GM12872 (cell line): ENCODE data around the gene WDCP.

Experiments
- TF ChIP-seq, protein P1 (sequence below): IDR thresholded peaks from 3 replicates; pipeline ENCODE4 v1.5.1; 2011; ENCODE audit warnings: low read depth, mild to moderate bottlenecking, low read length, moderate library complexity; ENCODE audit not compliant: insufficient read depth

Gene WDCP

DNA sequence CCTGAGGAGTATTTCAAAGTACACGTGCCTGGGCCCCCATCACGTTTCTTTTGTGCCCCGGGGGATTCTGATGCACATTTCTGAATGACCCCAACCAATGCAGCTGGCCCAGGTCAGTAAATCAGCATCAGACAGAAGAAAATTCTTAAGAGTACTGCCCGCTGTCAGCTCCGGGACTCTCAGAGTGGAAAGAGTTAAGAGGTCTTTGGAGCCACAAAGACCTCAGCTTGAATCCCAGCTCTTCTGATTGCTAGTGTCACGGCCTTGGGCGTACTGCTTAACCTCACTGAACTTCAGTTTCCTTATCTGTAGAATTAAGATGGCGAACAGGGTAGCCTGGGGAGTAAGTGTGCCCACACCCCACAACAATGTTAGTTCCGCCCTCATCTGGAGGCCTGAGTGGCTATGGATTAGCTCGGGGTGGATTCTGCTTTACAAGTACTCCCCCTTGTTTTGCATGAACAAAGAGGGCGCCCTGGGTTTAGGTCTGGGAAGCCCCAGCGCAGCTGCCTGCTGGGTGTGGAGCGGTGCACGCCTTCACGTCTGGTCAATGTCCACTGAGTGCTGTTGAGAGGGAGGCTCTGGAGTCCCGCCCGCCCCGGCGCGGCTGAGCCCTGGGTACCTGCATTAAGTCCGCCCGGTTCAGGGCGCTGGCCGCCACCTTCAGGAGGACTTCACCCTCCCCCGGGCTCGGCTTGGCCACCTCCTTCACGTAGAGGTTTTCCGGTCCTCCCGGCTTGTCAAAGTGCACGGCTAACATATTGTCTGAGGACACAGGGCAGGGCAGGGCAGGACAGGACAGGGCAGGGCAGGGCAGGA, 36.6 kb upstream of the WDCP start:
- TF ChIP-seq, protein P1, sequence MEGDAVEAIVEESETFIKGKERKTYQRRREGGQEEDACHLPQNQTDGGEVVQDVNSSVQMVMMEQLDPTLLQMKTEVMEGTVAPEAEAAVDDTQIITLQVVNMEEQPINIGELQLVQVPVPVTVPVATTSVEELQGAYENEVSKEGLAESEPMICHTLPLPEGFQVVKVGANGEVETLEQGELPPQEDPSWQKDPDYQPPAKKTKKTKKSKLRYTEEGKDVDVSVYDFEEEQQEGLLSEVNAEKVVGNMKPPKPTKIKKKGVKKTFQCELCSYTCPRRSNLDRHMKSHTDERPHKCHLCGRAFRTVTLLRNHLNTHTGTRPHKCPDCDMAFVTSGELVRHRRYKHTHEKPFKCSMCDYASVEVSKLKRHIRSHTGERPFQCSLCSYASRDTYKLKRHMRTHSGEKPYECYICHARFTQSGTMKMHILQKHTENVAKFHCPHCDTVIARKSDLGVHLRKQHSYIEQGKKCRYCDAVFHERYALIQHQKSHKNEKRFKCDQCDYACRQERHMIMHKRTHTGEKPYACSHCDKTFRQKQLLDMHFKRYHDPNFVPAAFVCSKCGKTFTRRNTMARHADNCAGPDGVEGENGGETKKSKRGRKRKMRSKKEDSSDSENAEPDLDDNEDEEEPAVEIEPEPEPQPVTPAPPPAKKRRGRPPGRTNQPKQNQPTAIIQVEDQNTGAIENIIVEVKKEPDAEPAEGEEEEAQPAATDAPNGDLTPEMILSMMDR = no peak; the same call in 2 of the 3 replicates

DNA sequence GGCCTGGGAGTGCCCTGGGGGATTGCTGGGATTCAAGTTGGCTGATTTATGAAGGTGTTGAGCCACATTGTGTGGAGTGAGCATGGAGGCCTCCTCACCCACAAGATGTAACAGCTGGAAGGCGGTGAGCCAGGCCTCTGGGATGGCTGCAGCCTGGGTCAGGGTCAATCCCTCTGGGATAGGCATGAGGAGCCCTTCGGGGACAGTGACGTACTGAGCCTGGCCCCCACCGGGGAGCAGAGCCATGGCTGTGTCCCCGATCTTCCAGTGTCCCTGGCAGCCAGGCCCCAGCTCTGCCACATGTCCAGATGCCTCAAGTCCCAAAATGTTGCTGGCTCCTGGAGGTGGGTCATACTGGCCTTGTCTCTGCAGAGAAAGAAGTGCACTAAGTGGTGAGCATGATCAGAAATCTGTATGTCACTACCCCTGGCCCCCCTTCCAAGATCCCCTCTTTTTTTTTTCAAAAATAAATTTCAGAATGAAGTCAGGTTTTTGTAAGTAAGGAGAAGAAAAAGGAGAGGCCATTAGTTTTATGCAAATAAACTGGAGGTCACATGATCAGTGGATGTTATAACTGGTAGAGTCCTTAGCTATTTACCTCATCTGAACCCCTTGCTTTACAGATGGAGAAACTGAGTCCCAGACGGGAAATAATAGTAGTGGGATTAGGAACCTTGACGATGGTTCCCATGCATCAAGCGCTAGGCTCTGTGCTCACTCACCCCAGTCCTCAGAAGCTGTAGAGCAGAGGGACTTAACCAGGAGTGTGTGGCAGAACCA, 35.8 kb upstream of the WDCP start:
- TF ChIP-seq, protein P1 = no peak

DNA sequence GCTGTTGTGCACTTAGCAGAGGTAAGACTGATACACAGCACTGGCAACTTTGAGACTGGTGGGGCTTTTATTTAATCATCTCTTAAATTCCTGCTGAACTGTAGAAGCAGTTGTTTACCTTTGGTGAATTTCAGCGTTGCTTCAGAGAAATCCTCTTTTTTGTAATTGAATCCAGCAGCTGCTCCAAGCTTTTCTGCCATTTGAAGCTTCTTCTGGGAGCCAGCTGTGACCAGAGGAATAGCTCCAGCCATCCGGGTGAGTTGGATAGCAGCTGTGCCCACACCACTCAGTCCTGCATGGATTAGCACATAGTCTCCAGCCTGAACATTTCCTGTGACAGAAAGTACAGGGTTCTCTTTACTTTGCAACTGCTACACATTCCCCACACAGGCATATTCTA, 33.5 kb upstream of the WDCP start:
- TF ChIP-seq, protein P1 = no peak

DNA sequence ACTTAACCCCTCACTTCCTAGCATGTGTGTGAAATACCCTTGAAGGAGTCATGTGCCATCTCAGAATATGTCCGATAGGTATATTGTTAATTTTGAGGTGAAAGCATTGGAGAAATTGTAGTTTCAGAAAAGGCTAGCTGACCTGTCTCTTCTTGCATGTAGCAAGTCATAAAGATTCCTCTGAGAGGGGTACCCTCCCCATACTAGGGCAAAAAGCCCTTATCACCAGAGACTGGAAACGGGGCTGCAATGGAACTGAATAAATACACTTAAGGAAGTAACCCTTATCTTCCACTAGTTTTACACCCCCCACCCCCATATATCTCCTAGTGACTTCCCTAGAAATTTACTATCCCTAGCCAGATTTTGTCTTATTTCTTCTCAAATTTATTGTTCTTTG, 30.7 kb upstream of the WDCP start:
- TF ChIP-seq, protein P1 = no peak

DNA sequence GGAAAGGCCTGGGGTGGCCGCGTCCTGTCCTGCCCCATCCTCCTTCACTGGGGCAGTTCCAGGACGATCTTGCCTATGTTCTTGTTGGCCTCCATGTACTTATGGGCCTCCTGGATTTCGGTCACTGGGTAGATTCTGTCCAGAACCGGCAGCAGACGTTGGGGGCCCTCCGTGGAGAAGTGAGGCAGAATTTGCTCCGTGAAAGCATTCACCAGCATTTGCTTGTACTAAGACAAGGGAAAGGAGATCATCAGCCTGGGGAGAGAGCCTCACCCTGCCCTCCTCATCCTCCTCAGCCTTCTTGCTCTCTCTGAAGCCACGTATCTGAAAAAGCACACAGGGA, 30.3 kb upstream of the WDCP start:
- TF ChIP-seq, protein P1 = no peak

DNA sequence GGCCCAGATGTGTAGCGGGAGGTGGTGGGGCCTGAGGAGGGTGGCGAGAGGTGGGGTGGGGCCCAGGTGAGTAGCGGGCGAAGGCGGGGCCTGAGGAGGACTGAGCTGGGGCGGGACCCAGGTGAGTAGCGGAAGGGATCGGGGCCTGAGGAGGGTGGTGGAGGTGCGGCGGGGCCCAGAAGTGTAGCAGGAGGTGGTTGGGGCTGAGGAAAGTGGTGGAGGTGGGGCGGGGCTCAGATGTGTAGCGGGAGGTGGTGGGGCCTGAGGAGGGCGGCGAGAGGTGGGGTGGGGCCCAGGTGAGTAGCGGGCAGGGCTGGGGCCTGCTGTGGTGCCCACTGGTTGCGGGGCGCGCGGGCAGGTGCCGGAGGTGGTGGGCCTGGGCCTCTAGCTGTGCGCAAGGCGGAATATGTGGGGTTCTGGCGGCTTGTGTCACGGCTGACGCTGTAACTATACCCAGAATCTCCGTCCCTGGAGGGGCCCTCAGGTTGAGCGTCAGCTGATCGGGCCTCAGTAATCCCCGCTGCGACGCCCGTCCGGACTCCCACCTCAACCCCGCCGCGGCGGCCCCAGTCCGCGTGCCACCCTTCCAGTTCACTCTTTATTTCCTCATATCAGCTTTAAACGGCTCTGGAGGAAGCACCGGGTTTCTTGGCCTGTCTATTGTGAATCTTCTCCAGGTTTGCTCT, 29.8 kb upstream of the WDCP start:
- TF ChIP-seq, protein P1 = no peak

DNA sequence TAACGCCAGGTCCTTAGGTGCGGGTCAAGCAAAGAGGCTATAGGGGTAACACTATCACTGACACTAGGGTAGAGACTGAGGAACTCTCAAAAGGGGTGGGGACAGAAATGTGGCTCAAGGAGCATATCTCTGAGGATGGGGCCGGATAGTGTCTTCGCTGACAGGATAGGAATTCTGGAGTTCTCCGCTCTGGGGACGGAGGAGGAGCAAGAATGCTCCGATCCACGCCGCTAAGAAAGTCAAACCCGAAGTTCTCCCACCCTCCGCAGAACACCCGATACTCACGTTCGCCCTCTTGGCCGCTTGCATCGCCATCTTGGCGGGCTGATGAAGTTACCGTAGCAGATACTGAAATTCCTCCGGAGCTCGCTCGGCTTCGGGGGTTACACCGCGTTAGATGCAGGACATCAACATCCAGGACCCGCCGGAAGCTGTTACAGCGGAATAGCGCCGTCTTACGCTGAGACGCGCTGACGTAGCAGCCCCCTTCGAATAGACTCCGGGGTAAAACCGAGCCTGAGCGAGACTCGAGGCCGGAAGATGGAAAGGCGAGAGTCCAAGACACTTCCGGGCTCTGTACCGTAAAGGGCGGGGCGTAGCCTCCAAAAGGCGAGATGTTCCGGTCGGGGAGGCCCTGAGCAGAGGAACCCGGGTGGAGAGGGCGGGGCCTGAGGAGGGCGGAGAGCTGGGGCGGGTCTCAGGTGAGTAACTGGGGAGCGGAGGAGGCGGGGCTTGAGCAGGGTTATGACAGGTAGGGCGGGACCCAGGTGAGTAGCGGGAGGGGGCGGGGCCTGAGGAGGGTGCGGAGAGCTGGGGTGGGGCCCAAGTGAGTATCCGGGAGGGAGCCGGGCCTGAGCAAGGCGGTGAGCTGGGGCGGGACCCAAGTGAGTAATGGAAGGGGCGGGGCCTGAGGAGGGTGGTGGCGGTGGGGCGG, 29.0 kb upstream of the WDCP start, which contains the start of gene SF3B6:
Gene SF3B6 (minus strand): TSS at position 412 of the 934 bp plus-strand sequence. CDS start 97 bp downstream, at position 315.
- TF ChIP-seq, protein P1 = no peak
